Activated T-helper 2 cell treated with anti-CD3 and anti-CD28 coated beads, Interferon-gamma antibody, Interleukin-2, Interleukin-4, amounts not matched to agents 10 μg/mL and 5 μg/mL and 100 μg/mL, durations not matched to agents 14 hours and 24 hours and 36 hours (primary cell): ENCODE measurements around the gene DENND2C. TPM values are rescaled to one million over a fixed set of nuclear protein-coding genes. Genes with fewer than 3 reads are reported as not detected.
"Not testable (repeated sequence)": the region's sequence is repeated elsewhere in the genome, so short reads cannot be mapped to it uniquely, and the experiment has no call there.

Experiments used
- DNase-seq: peaks from one replicate; pipeline ENCODE4 v3.0.0; 2021; ENCODE audit warnings: low spot score
- H3K27ac Mint-ChIP-seq: one replicate; pipeline ENCODE4 v1.8.0; 2021; ENCODE audit warnings: mixed read lengths
- H3K27me3 Mint-ChIP-seq: one replicate; pipeline ENCODE4 v1.8.0; 2021; ENCODE audit warnings: low read depth, mixed read lengths
- H3K36me3 Mint-ChIP-seq: one replicate; pipeline ENCODE4 v1.8.0; 2021; ENCODE audit warnings: low read depth, mixed read lengths
- H3K4me1 Mint-ChIP-seq: one replicate; pipeline ENCODE4 v1.8.0; 2021; ENCODE audit warnings: low read depth, mixed read lengths
- H3K4me3 Mint-ChIP-seq: one replicate; pipeline ENCODE4 v1.8.0; 2021; ENCODE audit warnings: low read depth, mild to moderate bottlenecking, moderate library complexity, mixed read lengths
- H3K9me3 Mint-ChIP-seq: one replicate; pipeline ENCODE4 v1.8.0; 2021; ENCODE audit warnings: mixed read lengths
- intact Hi-C: fragments of 100-400 bp; cut with micrococcal nuclease; formaldehyde crosslinking; loops from one replicate; pipeline ENCODE4 v1.15.1; 2023
- total RNA-seq: library from RNA; stranded (reverse); gene quantifications from 2 replicates; pipeline ENCODE4 v1.2.3, GENCODE V29; 2022

The DENND2C gene
- total RNA-seq, 1 donor from 2014 or later: 0.21 TPM

GRCh38 chr1:114581335-114582287, 88.2 kb downstream of the DENND2C start, which contains the start of gene BCAS2:
Gene BCAS2 (minus strand): TSS chr1:114581615. CDS start chr1:114581591, 24 bp downstream.
- peaks cover 20% of the 10 kb centered on the region for H3K36me3 Mint-ChIP-seq
- intact Hi-C loops: loop anchor here (1.0 to 10.0 kb wide), 7 partner anchors 71 to 1187 kb away; partner anchors contain the start of genes CSDE1, DENND2C, MAGI3 and NRAS
- DNase-seq: peak; percentile 95
- peaks cover 2% of the 10 kb centered on the region for H3K27me3 Mint-ChIP-seq
- peak within 1 kb of the TSS; percentile 95 for H3K4me3 Mint-ChIP-seq
- H3K4me1 Mint-ChIP-seq: peaks cover 17% of the 10 kb centered on the region
- H3K9me3 Mint-ChIP-seq: peaks cover 6% of the 10 kb centered on the region
- peak within 1 kb of the TSS; percentile 97 for H3K27ac Mint-ChIP-seq

GRCh38 chr1:114574365-114574764, 95.5 kb downstream of the DENND2C start:
- no peak for DNase-seq
- Mint-ChIP-seq H3K27ac (no peak overlapping the region), H3K4me3 (no peak overlapping the region), H3K9me3 (no peaks in the 10 kb centered on the region), H3K36me3 (peaks cover 60% of the 10 kb centered on the region), H3K27me3 (no peaks in the 10 kb centered on the region), H3K4me1 (peaks cover 6% of the 10 kb centered on the region)
- intact Hi-C loops: no loop called here

GRCh38 chr1:114564141-114564540, 105.7 kb downstream of the DENND2C start:
- Mint-ChIP-seq H3K27me3 (no peaks in the 10 kb centered on the region), H3K36me3 (peaks cover 46% of the 10 kb centered on the region), H3K4me1 (no peaks in the 10 kb centered on the region), H3K4me3 (no peak overlapping the region), H3K9me3 (no peaks in the 10 kb centered on the region), H3K27ac (no peak overlapping the region)
- intact Hi-C loops: no loop called here
- no peak for DNase-seq

DNA sequence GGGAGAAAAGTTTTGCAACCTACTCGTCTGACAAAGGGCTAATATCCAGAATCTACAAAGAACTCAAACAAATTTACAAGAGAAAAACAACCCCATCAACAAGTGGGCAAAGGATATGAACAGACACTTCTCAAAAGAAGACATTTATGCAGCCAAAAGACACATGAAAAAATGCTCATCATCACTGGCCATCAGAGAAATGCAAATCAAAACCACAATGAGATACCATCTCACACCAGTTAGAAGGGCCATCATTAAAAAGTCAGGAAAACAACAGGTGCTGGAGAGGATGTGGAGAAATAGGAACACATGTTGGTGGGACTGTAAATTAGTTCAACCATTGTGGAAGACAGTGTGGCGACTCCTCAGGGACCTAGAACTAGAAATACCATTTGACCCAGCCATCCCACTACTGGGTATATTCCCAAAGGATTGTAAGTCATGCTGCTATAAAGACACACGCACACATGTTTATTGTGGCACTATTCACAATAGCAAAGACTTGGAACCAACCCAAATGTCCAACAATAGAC, 106.8 kb downstream of the DENND2C start:
- intact Hi-C loops, H3K27me3 Mint-ChIP-seq, H3K9me3 Mint-ChIP-seq, DNase-seq, H3K27ac Mint-ChIP-seq, H3K4me3 Mint-ChIP-seq, H3K4me1 Mint-ChIP-seq: not testable (repeated sequence)
- peaks cover 38% of the 10 kb centered on the region for H3K36me3 Mint-ChIP-seq

DNA sequence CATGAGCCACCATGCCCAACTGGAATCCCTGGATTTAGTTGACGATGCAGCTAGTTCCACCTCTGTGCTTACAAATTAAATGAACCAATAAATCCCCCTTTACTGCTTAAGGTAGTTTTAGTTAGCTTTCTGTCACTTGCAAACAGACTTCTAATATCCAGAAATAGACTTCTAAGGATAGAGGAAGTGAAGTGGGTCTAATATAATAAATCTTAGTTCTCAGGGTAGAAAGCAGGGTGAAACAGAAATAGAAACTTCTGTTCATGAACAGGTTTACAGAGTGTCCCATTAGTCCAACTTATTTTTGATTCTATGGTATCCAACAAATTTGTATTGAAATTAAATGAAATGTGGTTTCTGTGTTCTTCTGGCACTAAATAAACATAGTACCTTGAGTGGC, 108.5 kb downstream of the DENND2C start:
- Mint-ChIP-seq H3K4me3 (no peak overlapping the region), H3K9me3 (no peaks in the 10 kb centered on the region), H3K4me1 (no peaks in the 10 kb centered on the region), H3K36me3 (peaks cover 23% of the 10 kb centered on the region), H3K27ac (no peak overlapping the region), H3K27me3 (no peaks in the 10 kb centered on the region)
- intact Hi-C loops: no loop called here
- no peak for DNase-seq

DNA sequence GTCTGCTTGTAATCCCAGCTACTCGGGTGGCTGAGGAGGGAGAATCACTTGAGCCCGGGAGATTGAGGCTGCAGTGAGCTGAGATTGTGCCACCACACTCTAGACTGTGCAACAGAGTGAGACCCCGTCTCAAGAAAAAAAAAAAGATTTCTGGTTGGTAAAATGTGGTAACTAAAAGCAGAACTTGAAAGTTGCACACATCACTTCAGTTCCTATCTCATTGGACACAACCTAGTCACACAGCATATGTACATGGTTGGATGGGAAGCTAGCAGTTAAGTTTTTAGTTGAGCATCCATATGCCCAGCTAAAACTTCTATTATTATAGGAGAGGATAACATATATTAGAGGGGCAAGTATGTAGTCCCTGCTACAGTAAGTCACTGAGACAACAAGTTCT, 110.5 kb downstream of the DENND2C start:
- Mint-ChIP-seq H3K27me3 (no peaks in the 10 kb centered on the region), H3K4me3 (no peak overlapping the region), H3K27ac (no peak overlapping the region), H3K36me3 (peaks cover 7% of the 10 kb centered on the region), H3K4me1 (no peaks in the 10 kb centered on the region), H3K9me3 (no peaks in the 10 kb centered on the region)
- intact Hi-C loops: no loop called here
- no peak for DNase-seq

- H3K27me3 Mint-ChIP-seq: no peaks in the 10 kb centered on the region
- H3K4me3 Mint-ChIP-seq: no peak overlapping the region
- H3K27ac Mint-ChIP-seq: no peak overlapping the region
- no peaks in the 10 kb centered on the region for H3K9me3 Mint-ChIP-seq
- no peak for DNase-seq
- peaks cover 7% of the 10 kb centered on the region for H3K36me3 Mint-ChIP-seq
- intact Hi-C loops: loop anchor here (1.0 kb wide), 1 partner anchor 212 kb away; no protein-coding TSS in a partner anchor
- H3K4me1 Mint-ChIP-seq: no peaks in the 10 kb centered on the region
These were observed 111.3 kb downstream of the DENND2C start for GRCh38 chr1:114558544-114558943.

DNA sequence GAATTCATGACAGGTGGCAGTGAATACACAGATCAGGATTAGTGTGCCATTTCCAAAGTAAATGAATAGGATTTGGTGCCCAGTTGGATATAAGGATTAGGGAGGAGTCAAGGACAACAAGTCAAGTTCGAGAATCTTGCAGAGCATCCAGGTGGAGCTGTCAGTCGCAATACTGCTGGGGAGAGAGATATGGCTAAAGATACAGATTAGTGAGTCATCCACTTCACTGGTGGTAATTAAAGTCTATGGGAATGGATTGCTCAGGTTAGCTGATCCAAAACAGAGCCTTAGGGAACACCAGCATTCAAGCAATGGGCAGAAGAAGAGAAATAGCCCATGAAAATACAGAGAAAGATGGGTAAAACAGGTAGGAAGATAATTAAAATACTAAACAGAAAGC, 115.3 kb downstream of the DENND2C start:
- H3K4me1 Mint-ChIP-seq: no peaks in the 10 kb centered on the region
- no peak for DNase-seq
- intact Hi-C loops: no loop called here
- no peak overlapping the region for H3K27ac Mint-ChIP-seq
- no peaks in the 10 kb centered on the region for H3K9me3 Mint-ChIP-seq
- H3K4me3 Mint-ChIP-seq: no peak overlapping the region
- no peaks in the 10 kb centered on the region for H3K27me3 Mint-ChIP-seq
- H3K36me3 Mint-ChIP-seq: no peaks in the 10 kb centered on the region

DNA sequence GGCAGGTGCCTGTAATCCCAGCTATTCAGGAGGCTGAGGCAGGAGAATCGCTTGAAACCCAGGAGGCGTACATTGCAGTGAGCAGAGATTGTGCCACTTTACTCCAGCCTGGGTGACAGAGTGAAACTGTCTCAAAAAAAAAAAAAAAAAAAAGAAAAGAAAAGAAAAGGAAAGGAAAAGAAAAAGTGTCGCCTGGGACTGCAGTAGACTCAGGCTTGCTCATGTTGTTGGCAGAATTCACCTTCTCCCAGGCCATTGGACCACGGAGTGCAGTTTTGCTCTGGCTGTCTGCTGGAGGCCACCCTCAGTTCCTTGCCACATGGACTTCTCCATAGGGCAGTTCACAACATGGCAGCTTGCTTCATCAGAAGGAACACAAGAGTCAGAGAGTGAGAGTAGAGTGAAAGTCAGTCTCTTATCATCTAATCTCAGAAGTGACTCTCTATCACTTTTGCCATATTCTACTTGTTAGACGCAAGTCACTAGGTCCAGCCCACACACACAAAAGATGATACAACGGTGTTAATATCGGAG, 117.7 kb downstream of the DENND2C start:
- intact Hi-C loops: no loop called here
- Mint-ChIP-seq H3K27ac (no peak overlapping the region), H3K9me3 (no peaks in the 10 kb centered on the region), H3K4me1 (no peaks in the 10 kb centered on the region), H3K36me3 (no peaks in the 10 kb centered on the region), H3K4me3 (no peak overlapping the region), H3K27me3 (peaks cover 3% of the 10 kb centered on the region)
- DNase-seq: no peak

DNA sequence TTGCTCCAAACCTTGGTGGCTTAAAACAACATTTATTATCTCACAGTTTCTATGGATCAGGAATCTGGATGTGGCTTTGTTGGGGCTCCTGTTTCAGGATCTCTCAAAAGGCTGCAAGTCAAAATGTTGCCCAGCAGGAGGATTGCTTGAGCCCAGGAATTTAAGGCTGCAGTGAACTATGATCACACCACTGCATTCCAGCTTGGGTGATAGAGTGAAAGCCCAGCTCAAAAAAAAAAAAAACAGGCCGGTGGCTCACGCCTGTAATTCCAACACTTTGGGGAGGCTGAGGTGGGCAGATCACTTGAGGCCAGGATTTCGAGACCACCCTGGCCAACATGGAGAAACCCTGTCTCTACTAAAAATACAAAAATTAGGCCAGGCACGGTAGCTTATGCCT, 118.4 kb downstream of the DENND2C start:
- DNase-seq: no peak
- H3K4me1 Mint-ChIP-seq: no peaks in the 10 kb centered on the region
- no peak overlapping the region for H3K27ac Mint-ChIP-seq
- peaks cover 3% of the 10 kb centered on the region for H3K27me3 Mint-ChIP-seq
- H3K9me3 Mint-ChIP-seq: no peaks in the 10 kb centered on the region
- H3K4me3 Mint-ChIP-seq: no peak overlapping the region
- H3K36me3 Mint-ChIP-seq: no peaks in the 10 kb centered on the region
- intact Hi-C loops: no loop called here

DNA sequence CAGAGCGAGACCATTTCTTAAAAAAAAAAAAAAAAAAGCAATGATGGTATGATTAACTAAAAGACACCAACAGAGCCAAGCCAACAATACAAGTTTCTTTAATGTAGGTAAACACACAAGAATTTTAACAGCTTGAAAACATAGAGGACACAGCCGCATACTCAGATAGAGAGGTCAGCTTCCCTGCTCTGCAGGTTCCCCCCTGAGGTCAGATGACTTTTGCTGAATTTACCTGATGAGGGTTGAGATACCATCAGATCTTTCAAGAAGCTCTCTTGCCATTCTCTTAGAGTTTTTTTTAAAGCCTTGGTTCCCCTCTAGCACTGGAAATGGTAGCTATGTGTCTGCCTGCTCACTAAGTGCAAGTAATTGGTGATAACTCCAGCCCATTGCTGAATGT, 119.5 kb downstream of the DENND2C start:
- Mint-ChIP-seq H3K27ac (no peak overlapping the region), H3K4me1 (no peaks in the 10 kb centered on the region), H3K9me3 (no peaks in the 10 kb centered on the region), H3K4me3 (no peak overlapping the region), H3K36me3 (no peaks in the 10 kb centered on the region), H3K27me3 (peaks cover 3% of the 10 kb centered on the region)
- intact Hi-C loops: no loop called here
- DNase-seq: no peak

DNA sequence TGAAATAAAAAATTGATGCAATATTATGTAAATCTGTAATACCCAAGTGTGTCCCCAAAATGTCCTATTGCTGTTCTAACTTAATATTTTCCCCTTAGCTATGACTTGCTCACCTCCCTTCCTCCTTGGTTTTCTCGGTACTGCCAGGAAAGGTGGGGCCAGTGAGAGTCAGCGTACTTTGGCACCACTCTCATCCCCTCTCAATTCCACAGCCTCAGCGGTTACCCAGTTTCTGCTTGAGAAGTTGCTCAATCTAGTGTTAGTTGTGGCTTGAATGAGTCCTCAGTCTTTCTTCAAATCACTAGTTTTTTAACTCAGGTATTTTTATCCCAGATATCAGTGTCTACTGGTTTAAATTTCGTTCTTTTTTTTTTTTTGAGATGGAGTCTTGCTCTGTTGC, 120.7 kb downstream of the DENND2C start:
- Mint-ChIP-seq H3K4me1 (no peaks in the 10 kb centered on the region), H3K9me3 (no peaks in the 10 kb centered on the region), H3K36me3 (no peaks in the 10 kb centered on the region), H3K27ac (no peak overlapping the region), H3K27me3 (peaks cover 3% of the 10 kb centered on the region), H3K4me3 (no peak overlapping the region)
- intact Hi-C loops: no loop called here
- DNase-seq: no peak

DNA sequence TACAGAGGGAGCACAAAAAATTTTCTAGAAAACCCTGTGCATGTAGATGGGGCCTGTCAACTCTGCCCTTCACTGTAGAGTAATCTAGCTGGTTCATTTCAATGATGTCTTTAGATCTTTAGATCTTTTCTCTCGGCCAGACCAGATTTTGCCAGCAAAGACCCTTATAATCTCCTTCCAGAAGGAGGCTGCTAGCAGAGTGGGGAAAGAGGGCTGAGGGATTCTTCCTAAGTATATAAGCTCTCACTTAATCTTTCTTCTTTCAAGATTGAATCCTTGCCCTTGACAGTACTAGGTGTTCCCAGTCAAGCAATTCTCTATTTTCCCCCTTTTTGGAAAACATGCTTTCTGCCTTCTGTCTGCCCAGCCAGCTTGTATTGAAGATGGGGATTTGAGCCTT, 122.8 kb downstream of the DENND2C start:
- Mint-ChIP-seq H3K4me1 (no peaks in the 10 kb centered on the region), H3K4me3 (no peak overlapping the region), H3K9me3 (no peaks in the 10 kb centered on the region), H3K36me3 (no peaks in the 10 kb centered on the region), H3K27ac (no peak overlapping the region), H3K27me3 (peaks cover 3% of the 10 kb centered on the region)
- intact Hi-C loops: no loop called here
- DNase-seq: no peak
